ENCODE results near the gene UPK2. TPM values are rescaled to one million over a fixed set of nuclear protein-coding genes. Genes with fewer than 3 reads are reported as not detected.

UPK2 gene
- 0.04 TPM for polyA plus RNA-seq (2013, experiment 1 of 2)
- not detected for polyA plus RNA-seq (2013, experiment 2 of 2)

DNA sequence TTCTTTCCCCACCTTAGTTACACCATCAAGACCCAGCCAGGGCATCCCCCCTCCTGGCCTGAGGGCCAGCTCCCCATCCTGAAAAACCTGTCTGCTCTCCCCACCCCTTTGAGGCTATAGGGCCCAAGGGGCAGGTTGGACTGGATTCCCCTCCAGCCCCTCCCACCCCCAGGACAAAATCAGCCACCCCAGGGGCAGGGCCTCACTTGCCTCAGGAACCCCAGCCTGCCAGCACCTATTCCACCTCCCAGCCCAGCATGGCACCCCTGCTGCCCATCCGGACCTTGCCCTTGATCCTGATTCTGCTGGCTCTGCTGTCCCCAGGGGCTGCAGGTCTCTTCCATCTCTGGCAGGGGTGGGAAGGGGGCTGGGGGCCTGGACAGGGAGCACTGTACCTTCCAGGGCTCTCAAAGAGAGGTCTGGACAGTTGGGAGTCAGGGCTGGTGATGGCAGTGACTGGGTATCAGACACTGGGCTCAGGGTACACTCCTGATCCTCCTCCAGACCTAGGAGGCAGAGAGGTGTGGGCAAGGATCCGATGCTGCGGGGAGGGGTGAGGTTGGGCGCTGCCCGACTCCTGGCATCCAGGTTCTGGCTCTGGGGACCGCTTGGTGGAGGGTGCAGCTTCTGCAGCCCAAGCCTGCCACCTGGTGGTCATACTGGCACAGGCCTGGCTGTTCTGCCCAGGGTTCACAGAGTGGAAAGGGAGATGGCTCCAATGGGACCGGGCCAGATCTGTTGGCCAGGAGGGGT, at the start of gene UPK2:
TSS of gene UPK2 (plus strand) at position 205 of the 753 bp plus-strand sequence. CDS start at position 258, 53 bp downstream.
- Histone ChIP-seq H2AK5ac (ENCODE audit: low read length, severe bottlenecking) (no peak within 1 kb of the TSS), H3K4me3 (ENCODE audit: insufficient read depth in 1 of 2, low read depth in 1 of 2, low read length in 2 of 2) (no peak within 1 kb of the TSS), H3K27ac (ENCODE audit: low read length, poor library complexity, severe bottlenecking) (no peak within 1 kb of the TSS), H3K9me3 (ENCODE audit: control insufficient read depth, low read length) (no peaks in the 10 kb centered on the region), H3K14ac (ENCODE audit: low read length in 2 of 2) (no peak within 1 kb of the TSS), H3K36me3 (ENCODE audit: control insufficient read depth in 1 of 2, insufficient read depth in 2 of 2, low read depth in 1 of 2, low read length in 2 of 2) (no peaks in the 10 kb centered on the region), H2BK12ac (ENCODE audit: low read length in 2 of 2) (no peak within 1 kb of the TSS), H2BK15ac (ENCODE audit: low read depth, poor library complexity, severe bottlenecking) (no peak within 1 kb of the TSS), H3K27me3 (ENCODE audit: control insufficient read depth in 1 of 2, insufficient read depth in 1 of 2, low read length in 2 of 2) (peaks cover 58 to 81% of the 10 kb centered on the region in 2 experiments), H3K4me1 (ENCODE audit: control insufficient read depth, insufficient read depth, low read depth, low read length) (no peaks in the 10 kb centered on the region), H3K18ac (ENCODE audit: low read depth in 1 of 2, low read length in 2 of 2) (no peak within 1 kb of the TSS), H4K8ac (ENCODE audit: low read length) (no peak within 1 kb of the TSS), H2BK120ac (ENCODE audit: low read depth, low read length) (no peak within 1 kb of the TSS), H3K9ac (ENCODE audit: low read length) (no peak within 1 kb of the TSS), H2AFZ (ENCODE audit: low read depth, low read length) (no peak within 1 kb of the TSS), H4K91ac (ENCODE audit: low read length) (no peak within 1 kb of the TSS), H3K4ac (ENCODE audit: low read depth in 1 of 2, low read length in 2 of 2) (no peak within 1 kb of the TSS), H3K23ac (ENCODE audit: low read length in 2 of 2) (peak within 1 kb of the TSS in 1 of 2 experiments; percentile 41), H3K4me2 (ENCODE audit: low read length, poor library complexity, severe bottlenecking) (no peak within 1 kb of the TSS), H2BK5ac (ENCODE audit: low read depth, low read length, poor library complexity, severe bottlenecking) (no peak within 1 kb of the TSS), H3K79me1 (replicated peaks; ENCODE audit: low read length, poor library complexity, severe bottlenecking) (no peaks in the 10 kb centered on the region)
- peak; percentile 80 for DNase-seq
- 7% methylated on average over 7 of the region's 7 CpGs for WGBS

DNA sequence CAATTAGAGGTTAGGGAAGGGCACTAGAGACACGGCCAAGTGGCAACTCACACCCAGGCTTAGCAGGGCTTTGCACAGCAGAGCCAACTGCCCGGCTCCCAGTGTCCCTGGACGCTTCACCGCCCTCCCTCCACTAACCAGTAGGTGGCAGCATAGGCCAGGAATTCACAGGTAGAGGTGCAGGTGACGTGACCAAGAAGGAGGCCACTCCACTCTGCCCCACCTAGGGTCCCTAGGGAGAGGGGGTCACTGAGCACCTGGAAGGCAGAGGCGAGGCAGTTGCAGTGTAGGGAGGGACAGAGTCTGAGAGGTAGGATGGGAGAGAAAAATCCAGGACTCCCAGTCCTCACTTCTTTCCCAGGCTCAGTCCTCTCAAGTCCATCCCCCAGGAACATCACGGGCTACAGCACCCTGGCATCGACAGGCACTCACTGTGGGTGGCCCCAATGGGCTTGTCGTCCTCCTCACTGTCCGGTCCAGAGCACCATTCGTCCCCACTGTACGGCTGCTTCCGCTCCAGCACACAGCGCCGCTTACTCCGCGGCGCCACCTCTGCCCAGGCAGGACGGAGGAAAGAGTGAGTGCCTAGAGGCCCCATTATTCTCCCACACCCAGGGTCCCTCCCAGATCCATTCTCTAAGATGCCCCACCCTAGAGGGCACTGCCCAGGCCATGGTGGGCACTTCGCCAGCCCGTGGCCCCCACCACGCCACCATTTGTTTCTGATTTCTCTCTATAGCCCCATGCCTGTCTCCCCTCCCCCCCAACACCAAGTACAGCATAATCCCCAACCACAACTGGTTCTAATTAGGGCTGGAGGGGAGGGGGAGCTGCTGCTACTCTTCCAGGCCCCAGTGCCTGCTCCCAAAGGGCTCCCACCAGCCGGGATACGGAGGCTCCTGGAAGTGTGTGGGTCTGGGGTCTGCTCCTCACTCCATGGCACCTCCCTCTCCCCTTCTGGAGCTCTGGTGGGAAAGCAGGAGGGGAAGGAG, 48.8 kb upstream of the UPK2 start:
- H4K8ac ChIP-seq (ENCODE audit: low read length) = peak overlapping the region; percentile 45
- H4K91ac ChIP-seq (ENCODE audit: low read length) = peak overlapping the region; percentile 56
- no peak overlapping the region for H2AFZ ChIP-seq (ENCODE audit: low read depth, low read length)
- peak; percentile 78 for DNase-seq
- H3K4me3 ChIP-seq (ENCODE audit: insufficient read depth in 1 of 2, low read depth in 1 of 2, low read length in 2 of 2) = no peak overlapping the region
- H3K23ac ChIP-seq (ENCODE audit: low read length in 2 of 2) = peak overlapping the region in 1 of 2 experiments; percentile 56
- H3K14ac ChIP-seq (ENCODE audit: low read length in 2 of 2) = no peak overlapping the region
- peak overlapping the region; percentile 27 to 38 for H3K4ac ChIP-seq (ENCODE audit: low read depth in 1 of 2, low read length in 2 of 2)
- H3K4me2 ChIP-seq (ENCODE audit: low read length, poor library complexity, severe bottlenecking) = no peak overlapping the region
- no peaks in the 10 kb centered on the region for H3K9me3 ChIP-seq (ENCODE audit: control insufficient read depth, low read length)
- H2AK5ac ChIP-seq (ENCODE audit: low read length, severe bottlenecking) = peak overlapping the region; percentile 76
- peaks cover 48% of the 10 kb centered on the region for H3K4me1 ChIP-seq (ENCODE audit: control insufficient read depth, insufficient read depth, low read depth, low read length)
- WGBS = 47% methylated on average over 14 of the region's 24 CpGs
- peak overlapping the region; percentile 6 for H2BK120ac ChIP-seq (ENCODE audit: low read depth, low read length)
- peak overlapping the region; percentile 35 for H3K27ac ChIP-seq (ENCODE audit: low read length, poor library complexity, severe bottlenecking)
- peaks cover 18% of the 10 kb centered on the region for H3K79me1 ChIP-seq (replicated peaks; ENCODE audit: low read length, poor library complexity, severe bottlenecking)
- H3K9ac ChIP-seq (ENCODE audit: low read length) = peak overlapping the region; percentile 39
- H2BK12ac ChIP-seq (ENCODE audit: low read length in 2 of 2) = peak overlapping the region; percentile 69 to 76
- H3K36me3 ChIP-seq (ENCODE audit: control insufficient read depth in 1 of 2, insufficient read depth in 2 of 2, low read depth in 1 of 2, low read length in 2 of 2) = peaks cover 43 to 54% of the 10 kb centered on the region in 2 experiments
- no peaks in the 10 kb centered on the region for H3K27me3 ChIP-seq (ENCODE audit: control insufficient read depth in 1 of 2, insufficient read depth in 1 of 2, low read length in 2 of 2)
- peak overlapping the region; percentile 59 for H2BK5ac ChIP-seq (ENCODE audit: low read depth, low read length, poor library complexity, severe bottlenecking)
- peak overlapping the region; percentile 89 for H2BK15ac ChIP-seq (ENCODE audit: low read depth, poor library complexity, severe bottlenecking)
- peak overlapping the region; percentile 24 to 55 for H3K18ac ChIP-seq (ENCODE audit: low read depth in 1 of 2, low read length in 2 of 2)

GRCh38 chr11:118908264-118908663, 47.8 kb upstream of the UPK2 start:
- Histone ChIP-seq H3K36me3 (ENCODE audit: control insufficient read depth in 1 of 2, insufficient read depth in 2 of 2, low read depth in 1 of 2, low read length in 2 of 2) (peaks cover 42 to 45% of the 10 kb centered on the region in 2 experiments), H2BK15ac (ENCODE audit: low read depth, poor library complexity, severe bottlenecking) (peak overlapping the region; percentile 73), H3K23ac (ENCODE audit: low read length in 2 of 2) (no peak overlapping the region), H4K91ac (ENCODE audit: low read length) (peak overlapping the region; percentile 56), H3K27me3 (ENCODE audit: control insufficient read depth in 1 of 2, insufficient read depth in 1 of 2, low read length in 2 of 2) (no peaks in the 10 kb centered on the region), H3K27ac (ENCODE audit: low read length, poor library complexity, severe bottlenecking) (peak overlapping the region; percentile 95), H2BK12ac (ENCODE audit: low read length in 2 of 2) (peak overlapping the region; percentile 37 to 69), H3K9me3 (ENCODE audit: control insufficient read depth, low read length) (no peaks in the 10 kb centered on the region), H3K18ac (ENCODE audit: low read depth in 1 of 2, low read length in 2 of 2) (peak overlapping the region in 1 of 2 experiments; percentile 13), H2BK5ac (ENCODE audit: low read depth, low read length, poor library complexity, severe bottlenecking) (no peak overlapping the region), H3K9ac (ENCODE audit: low read length) (peak overlapping the region; percentile 39), H3K4me3 (ENCODE audit: insufficient read depth in 1 of 2, low read depth in 1 of 2, low read length in 2 of 2) (no peak overlapping the region), H2AK5ac (ENCODE audit: low read length, severe bottlenecking) (peak overlapping the region; percentile 76), H3K4me1 (ENCODE audit: control insufficient read depth, insufficient read depth, low read depth, low read length) (peaks cover 57% of the 10 kb centered on the region), H3K4me2 (ENCODE audit: low read length, poor library complexity, severe bottlenecking) (no peak overlapping the region), H2BK120ac (ENCODE audit: low read depth, low read length) (peak overlapping the region; percentile 6), H3K14ac (ENCODE audit: low read length in 2 of 2) (no peak overlapping the region), H3K79me1 (replicated peaks; ENCODE audit: low read length, poor library complexity, severe bottlenecking) (peaks cover 17% of the 10 kb centered on the region), H2AFZ (ENCODE audit: low read depth, low read length) (no peak overlapping the region), H3K4ac (ENCODE audit: low read depth in 1 of 2, low read length in 2 of 2) (peak overlapping the region; percentile 38 to 65), H4K8ac (ENCODE audit: low read length) (peak overlapping the region; percentile 56)
- DNase-seq = no peak
- WGBS = 87% methylated on average over 13 of the region's 13 CpGs
